ENCODE measurements around the gene IFNE. TPM values are rescaled to one million over a fixed set of nuclear protein-coding genes. Genes with fewer than 3 reads are reported as not detected.
"Not testable (repeated sequence)": the region's sequence is repeated elsewhere in the genome, so short reads cannot be mapped to it uniquely, and the experiment has no call there.

Gene IFNE
- total and polyA plus RNA-seq, 9 of the 15 experiments (the other 6 are each of a cell fraction or from before 2014, with no cell fraction given) = not detected

GRCh38 chr9:21435015-21435383, 47.1 kb downstream of the IFNE start:
- H3K79me2 ChIP-seq (ENCODE audit: control insufficient read depth, insufficient read depth, low read length); POLR2A ChIA-PET; H3K9me1 ChIP-seq (ENCODE audit: control insufficient read depth, insufficient read depth, low read length); H3K4me3 ChIP-seq; H4K20me1 ChIP-seq (replicated peaks; ENCODE audit: control insufficient read depth, insufficient read depth, low read length); H3K27me3 ChIP-seq (ENCODE audit: control insufficient read depth in 2 of 2, insufficient read depth in 2 of 2, low read length in 2 of 2); H2AFZ ChIP-seq (ENCODE audit: low read depth, low read length); FAIRE-seq; H3K9me3 ChIP-seq (replicated peaks; ENCODE audit: control insufficient read depth, insufficient read depth, low read depth, low read length); H3K9ac ChIP-seq (ENCODE audit: insufficient read depth in 1 of 2, low read depth in 2 of 2, low read length in 2 of 2); BruUV-seq (replicated peaks); H3K36me3 ChIP-seq (ENCODE audit: control insufficient read depth, insufficient read depth, low read length); H3K4me1 ChIP-seq (replicated peaks in 1 of 2; ENCODE audit: control insufficient read depth in 2 of 2, insufficient read depth in 2 of 2, low read length in 2 of 2); DNase-seq (ENCODE audit: extremely low read depth in 1 of 4, low spot score in 3 of 4); intact Hi-C loops (cut with micrococcal nuclease); in situ Hi-C loops (cut with MboI); ATAC-seq; CTCF ChIA-PET (ENCODE audit: low intra/inter-chr PET ratio); H3K27ac ChIP-seq (ENCODE audit: extremely low read depth, low read depth, low read length); H3K4me2 ChIP-seq (ENCODE audit: insufficient read depth, low read length): not testable (repeated sequence)
- WGBS (ENCODE audit: insufficient coverage, low coverage, missing lambda C conversion rate) = no CpG with 5 or more reads among the region's 7 CpGs

DNA sequence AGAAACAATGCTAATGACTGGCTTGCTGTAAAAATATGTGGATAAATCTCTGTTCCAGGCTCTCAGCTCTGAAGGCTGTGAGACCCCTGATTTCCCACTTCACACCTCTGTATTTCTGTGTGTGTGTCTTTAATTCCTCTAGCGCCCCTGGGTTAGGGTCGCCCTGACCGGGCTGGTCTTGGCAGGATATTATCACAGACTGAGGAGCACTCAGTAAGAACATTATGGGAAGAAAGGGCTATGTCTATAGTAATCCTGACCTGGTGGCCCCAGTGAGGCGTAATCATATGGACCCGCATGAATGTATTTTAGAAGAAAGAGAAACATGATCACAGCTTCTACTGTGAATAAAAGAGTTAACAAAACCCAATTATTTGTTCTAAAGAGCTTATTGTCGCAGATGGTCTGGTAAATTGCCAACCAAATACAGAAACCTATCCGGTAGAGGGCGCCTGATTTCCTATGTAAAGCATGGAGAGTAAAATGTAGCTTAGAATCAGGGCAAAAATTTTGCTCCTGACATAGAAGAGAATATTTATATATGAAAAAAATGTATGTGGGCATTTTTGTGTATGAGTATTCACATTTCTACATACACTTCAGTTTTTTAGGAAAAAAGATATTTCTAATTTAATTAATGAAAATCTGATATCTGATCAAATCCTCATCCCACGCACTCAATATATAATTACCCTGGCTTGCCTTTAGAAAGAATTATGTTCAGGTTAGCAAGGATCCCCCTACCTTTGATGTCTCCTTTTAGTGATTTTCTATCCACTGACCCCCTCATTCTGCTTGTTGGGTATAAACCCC, 47.7 kb downstream of the IFNE start:
- H3K27me3 ChIP-seq (ENCODE audit: control insufficient read depth in 2 of 2, insufficient read depth in 2 of 2, low read length in 2 of 2) = no peaks in the 10 kb centered on the region
- in situ Hi-C loops (cut with MboI) (no loop called here), intact Hi-C loops (cut with micrococcal nuclease) (no loop called here)
- DNase-seq (ENCODE audit: extremely low read depth in 1 of 4, low spot score in 3 of 4) = no peak
- H3K36me3 ChIP-seq (ENCODE audit: control insufficient read depth, insufficient read depth, low read length) = no peaks in the 10 kb centered on the region
- no peak overlapping the region for H3K27ac ChIP-seq (ENCODE audit: extremely low read depth, low read depth, low read length)
- ChIA-PET CTCF (ENCODE audit: low intra/inter-chr PET ratio) (no interaction called here), POLR2A (no interaction called here)
- no peaks in the 10 kb centered on the region for H3K9me1 ChIP-seq (ENCODE audit: control insufficient read depth, insufficient read depth, low read length)
- no peaks in the 10 kb centered on the region for H3K9me3 ChIP-seq (replicated peaks; ENCODE audit: control insufficient read depth, insufficient read depth, low read depth, low read length)
- no peak for ATAC-seq
- no peaks in the 10 kb centered on the region for H3K4me1 ChIP-seq (replicated peaks in 1 of 2; ENCODE audit: control insufficient read depth in 2 of 2, insufficient read depth in 2 of 2, low read length in 2 of 2)
- no peak overlapping the region for H2AFZ ChIP-seq (ENCODE audit: low read depth, low read length)
- no TSS peak for BruUV-seq (replicated peaks)
- no peak overlapping the region for H3K4me3 ChIP-seq
- TF ChIP-seq ZNF764 (CRISPR knock-in tag; IDR thresholded peaks at IDR 0.05; ENCODE audit: low read depth) = no peak
- no peak for TF ChIP-seq MAFF (IDR thresholded peaks at IDR 0.05; ENCODE audit: low read length)
- TF ChIP-seq, protein P1, sequence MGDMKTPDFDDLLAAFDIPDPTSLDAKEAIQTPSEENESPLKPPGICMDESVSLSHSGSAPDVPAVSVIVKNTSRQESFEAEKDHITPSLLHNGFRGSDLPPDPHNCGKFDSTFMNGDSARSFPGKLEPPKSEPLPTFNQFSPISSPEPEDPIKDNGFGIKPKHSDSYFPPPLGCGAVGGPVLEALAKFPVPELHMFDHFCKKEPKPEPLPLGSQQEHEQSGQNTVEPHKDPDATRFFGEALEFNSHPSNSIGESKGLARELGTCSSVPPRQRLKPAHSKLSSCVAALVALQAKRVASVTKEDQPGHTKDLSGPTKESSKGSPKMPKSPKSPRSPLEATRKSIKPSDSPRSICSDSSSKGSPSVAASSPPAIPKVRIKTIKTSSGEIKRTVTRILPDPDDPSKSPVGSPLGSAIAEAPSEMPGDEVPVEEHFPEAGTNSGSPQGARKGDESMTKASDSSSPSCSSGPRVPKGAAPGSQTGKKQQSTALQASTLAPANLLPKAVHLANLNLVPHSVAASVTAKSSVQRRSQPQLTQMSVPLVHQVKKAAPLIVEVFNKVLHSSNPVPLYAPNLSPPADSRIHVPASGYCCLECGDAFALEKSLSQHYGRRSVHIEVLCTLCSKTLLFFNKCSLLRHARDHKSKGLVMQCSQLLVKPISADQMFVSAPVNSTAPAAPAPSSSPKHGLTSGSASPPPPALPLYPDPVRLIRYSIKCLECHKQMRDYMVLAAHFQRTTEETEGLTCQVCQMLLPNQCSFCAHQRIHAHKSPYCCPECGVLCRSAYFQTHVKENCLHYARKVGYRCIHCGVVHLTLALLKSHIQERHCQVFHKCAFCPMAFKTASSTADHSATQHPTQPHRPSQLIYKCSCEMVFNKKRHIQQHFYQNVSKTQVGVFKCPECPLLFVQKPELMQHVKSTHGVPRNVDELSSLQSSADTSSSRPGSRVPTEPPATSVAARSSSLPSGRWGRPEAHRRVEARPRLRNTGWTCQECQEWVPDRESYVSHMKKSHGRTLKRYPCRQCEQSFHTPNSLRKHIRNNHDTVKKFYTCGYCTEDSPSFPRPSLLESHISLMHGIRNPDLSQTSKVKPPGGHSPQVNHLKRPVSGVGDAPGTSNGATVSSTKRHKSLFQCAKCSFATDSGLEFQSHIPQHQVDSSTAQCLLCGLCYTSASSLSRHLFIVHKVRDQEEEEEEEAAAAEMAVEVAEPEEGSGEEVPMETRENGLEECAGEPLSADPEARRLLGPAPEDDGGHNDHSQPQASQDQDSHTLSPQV (IDR thresholded peaks at IDR 0.05) = no peak
- no peak for TF ChIP-seq NR1H2 (CRISPR knock-in tag; IDR thresholded peaks at IDR 0.05)
- no peak for TF ChIP-seq ADNP (tag; IDR thresholded peaks at IDR 0.05)
- no peak for TF ChIP-seq CC2D1A (IDR thresholded peaks at IDR 0.05)
- no peak for TF ChIP-seq ZNF239 (CRISPR knock-in tag; IDR thresholded peaks at IDR 0.05)
- H3K79me2 ChIP-seq (ENCODE audit: control insufficient read depth, insufficient read depth, low read length) = no peaks in the 10 kb centered on the region
- no peak overlapping the region for H3K4me2 ChIP-seq (ENCODE audit: insufficient read depth, low read length)
- WGBS (ENCODE audit: insufficient coverage, low coverage, missing lambda C conversion rate) = no CpG with 5 or more reads among the region's 9 CpGs
- FAIRE-seq = no peak
- H3K9ac ChIP-seq (ENCODE audit: insufficient read depth in 1 of 2, low read depth in 2 of 2, low read length in 2 of 2) = no peak overlapping the region
- no peaks in the 10 kb centered on the region for H4K20me1 ChIP-seq (replicated peaks; ENCODE audit: control insufficient read depth, insufficient read depth, low read length)

All from K562 (cell line).